Smooth muscle cell of the brain vasculature (primary cell): ENCODE data around the gene DPEP3.

Experiments
- DNase-seq: peaks from one replicate; pipeline ENCODE4 v3.0.0-alpha.2; 2012; ENCODE audit warnings: low read depth, low spot score

Gene DPEP3

DNA sequence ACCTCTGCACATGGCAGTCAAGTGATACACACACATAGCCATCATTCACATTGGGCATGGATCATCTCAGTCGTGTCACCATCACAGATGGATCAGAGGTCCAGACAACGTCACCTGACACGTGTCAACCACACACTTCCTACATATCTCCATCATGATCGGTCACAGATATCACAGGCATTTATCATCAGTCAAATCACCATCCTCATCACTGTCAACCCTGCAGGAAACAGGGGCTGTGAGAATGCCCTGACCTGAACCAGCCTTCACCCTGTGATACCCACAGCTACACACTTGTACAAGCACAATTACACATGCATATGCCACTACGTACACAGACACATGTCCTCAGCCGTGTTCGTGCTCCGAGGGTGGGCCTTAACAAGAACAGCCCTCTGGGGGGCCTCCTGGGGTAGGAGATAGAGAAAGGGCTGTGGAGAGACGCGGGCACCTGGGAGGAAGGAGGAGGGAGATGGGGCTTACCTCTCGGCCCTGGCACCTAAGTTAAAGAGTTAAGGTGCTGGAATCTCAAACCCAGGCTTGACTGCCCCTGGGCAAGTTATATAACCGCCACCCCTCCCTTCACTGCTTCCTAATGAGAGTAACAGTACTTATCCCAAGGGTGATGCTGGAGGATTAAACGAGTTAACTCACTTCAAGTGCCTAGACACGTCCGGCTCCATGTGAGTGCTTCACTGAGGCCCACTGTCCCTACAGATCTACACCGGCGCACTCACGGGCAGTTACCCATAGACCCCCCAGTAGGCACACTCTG is 12.9 kb downstream of the DPEP3 start:
- DNase-seq, result no peak

- no peak for DNase-seq
Measured at GRCh38 chr16:67966549-67967182, 13.6 kb downstream of the DPEP3 start.

- no peak for DNase-seq
Measured at GRCh38 chr16:67965668-67966548, 14.4 kb downstream of the DPEP3 start.

DNA sequence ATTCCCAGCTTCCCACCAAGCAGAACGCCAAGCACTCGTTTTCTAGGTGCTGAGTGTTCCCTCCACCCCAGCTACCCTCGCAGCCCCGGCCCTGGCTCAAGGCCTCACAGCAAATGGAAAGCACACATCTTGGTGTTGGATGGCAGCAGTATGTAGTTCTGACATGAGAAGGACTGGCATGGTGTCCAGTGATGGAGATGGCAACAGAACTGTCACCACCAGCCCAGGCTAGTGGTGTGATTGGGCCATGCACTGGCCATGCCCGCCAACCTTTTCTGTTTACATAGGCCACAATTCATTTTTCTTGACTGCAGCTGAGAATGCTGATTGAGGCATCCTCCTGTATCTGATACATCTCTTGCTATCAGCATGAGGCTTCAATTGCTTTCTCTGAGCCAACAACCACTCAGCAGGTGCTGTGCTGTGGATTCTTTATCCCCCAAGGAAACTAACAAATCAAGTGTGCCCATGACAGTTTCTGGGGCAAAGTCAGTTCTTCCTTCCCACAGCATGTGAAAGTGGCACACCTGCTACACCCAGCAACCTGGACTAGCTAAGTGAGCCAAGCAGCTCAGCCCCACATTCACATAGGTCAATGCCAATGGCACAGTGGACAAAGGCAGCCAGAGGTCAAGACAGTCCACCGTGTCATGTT is 15.7 kb downstream of the DPEP3 start:
- DNase-seq, result no peak

DNA sequence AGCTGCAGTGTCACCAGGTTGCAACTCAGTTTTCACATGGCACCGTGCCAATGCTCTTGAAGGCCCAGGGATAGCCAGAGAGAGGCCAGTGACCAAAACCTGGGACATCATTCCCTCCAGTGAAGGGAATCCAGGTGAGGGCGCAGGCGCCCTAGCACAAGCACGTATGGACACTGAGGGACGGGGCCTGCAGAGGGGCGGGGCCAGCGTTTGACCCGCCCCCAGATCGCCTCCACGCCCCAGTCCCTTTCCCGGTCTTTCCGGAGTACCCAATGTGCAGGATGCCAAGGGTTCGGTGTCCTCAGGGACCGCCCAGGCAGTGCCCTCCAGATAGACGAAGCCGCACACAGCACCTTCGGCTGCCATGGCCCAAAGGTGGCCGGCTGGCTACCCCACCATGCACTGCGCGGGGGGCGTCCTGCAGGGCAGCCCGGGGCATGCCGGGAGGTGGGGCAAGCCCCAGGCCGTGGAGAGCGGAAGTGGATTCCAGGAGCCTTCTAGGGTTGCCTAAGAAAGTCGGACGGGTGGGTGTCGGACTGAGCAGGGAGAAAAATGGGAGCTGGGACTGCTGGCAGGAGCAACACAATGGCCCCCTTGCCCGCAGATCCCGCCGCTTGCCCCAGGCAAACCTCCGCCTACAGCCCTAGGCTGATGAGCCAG is 16.5 kb downstream of the DPEP3 start:
- DNase-seq, result no peak

DNA sequence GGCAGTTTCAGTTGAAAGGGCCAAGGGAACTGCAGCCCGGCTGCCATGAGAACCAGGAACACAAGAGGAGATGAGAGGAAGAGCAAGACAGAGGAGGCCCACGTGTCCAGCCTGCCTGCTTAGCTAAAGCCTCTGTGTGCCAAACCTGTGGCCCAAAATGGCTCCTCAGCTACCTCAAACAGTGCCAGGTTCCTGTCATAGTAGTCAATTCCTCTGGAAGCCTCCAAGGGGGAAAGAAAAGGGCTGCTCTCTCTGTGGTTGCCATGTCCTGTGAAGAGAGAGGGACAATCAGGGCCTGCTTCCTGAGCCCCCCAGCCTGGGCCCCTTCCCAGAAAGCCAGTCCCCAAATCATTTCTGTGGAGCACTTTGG is 17.0 kb downstream of the DPEP3 start:
- no peak for DNase-seq

- DNase-seq, result no peak
Measured at GRCh38 chr16:67962135-67962534, 18.2 kb downstream of the DPEP3 start.

GRCh38 chr16:67961551-67961957 is 18.7 kb downstream of the DPEP3 start:
- no peak for DNase-seq

- no peak for DNase-seq
Measured at GRCh38 chr16:67959536-67960329, 20.6 kb downstream of the DPEP3 start.

- no peak for DNase-seq
Measured at GRCh38 chr16:67957622-67958021, 22.7 kb downstream of the DPEP3 start.

DNA sequence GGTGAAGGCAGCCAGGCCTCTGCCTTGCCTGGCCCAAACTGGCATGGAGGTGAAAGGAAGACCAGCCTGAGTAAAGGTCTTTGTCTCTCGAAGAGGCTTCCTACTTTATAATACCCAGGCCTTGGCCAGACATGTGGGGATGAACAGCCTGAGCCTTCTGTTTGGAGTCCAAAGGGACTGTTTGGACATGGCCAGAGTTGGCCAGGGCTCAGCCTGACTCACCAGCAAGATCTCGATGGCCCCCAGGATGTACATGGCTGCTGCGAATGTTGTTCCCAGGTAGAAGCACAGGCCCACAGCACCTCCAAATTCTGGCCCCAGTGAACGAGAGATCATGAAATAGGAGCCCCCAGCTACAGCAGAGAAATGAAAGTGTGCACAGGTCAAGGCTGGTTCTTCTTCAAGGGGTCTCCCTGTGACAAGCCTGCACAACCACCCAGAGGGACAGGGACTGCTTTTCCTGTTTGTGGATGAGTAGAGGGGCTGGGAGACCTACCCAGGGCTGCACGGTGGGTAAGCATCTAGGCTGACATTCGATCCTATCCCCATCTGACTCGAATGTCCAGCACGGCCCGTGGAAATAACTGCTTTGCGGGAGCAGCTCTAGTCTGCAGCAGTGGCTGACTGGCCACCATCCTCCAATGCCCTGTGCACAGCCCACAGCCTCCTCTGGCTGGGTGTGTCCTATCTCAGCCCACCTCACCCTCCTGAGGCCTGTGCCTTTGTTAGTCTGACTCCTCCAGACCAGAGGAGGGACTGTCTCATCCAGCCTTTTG is 25.7 kb downstream of the DPEP3 start:
- no peak for DNase-seq

DNA sequence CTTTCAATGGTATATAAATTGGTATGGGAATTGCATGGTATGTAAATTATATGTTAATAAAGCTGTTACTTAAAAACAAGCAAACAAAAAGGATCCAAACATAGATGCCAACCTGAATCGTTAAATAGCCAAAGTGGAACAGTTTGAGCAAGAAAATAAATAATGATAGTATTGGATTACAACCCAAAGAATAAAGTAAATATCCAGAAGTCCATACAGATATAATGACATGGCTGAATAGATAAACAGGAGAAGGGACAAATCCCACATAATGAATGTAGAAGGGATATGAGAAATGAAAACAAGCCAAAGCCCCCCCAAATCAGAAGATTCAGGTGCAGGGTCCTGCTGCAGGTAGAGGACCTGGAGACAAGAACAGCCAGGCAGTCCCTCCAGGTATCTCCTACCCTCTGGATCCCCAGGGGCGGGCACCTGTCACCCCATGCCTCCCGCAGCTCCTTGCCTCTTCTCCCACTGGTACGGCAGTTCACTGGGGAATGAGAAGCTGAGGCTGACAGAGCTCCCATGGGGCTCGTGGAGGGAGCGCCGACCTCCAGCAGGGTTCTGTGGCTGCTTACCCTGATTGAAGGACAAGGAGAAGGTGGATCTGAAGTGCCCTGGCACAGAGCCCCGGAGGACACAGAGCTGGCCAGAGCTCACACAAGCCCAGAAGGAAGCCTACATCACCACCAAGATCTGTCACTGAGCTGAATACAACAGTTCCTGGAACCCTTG is 26.5 kb downstream of the DPEP3 start:
- no peak for DNase-seq

GRCh38 chr16:67951485-67951884 is 28.8 kb downstream of the DPEP3 start:
- no peak for DNase-seq

GRCh38 chr16:67950335-67950843 is 29.9 kb downstream of the DPEP3 start:
- no peak for DNase-seq

DNA sequence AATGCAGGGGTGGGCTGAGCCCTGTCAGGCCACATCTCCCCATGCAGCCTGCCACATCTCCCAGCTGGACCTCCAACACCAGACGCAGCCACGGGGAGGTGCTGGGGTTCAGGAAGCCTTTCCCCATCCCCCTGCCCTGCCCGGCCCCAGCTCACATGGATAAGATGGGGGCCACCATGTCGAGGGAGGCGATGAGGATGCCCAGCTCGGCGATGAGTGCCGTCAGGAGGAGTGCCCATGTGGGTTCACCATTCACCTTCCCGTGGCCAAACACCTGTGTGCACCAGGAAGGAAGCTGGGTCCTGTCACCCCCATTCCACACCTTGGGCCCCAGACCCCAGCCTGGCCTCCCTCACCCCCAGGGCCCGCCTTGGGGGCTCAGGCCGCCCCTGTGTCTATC is 30.7 kb downstream of the DPEP3 start:
- DNase-seq, result no peak

GRCh38 chr16:67948015-67948414 is 32.3 kb downstream of the DPEP3 start:
- DNase-seq, result no peak

DNA sequence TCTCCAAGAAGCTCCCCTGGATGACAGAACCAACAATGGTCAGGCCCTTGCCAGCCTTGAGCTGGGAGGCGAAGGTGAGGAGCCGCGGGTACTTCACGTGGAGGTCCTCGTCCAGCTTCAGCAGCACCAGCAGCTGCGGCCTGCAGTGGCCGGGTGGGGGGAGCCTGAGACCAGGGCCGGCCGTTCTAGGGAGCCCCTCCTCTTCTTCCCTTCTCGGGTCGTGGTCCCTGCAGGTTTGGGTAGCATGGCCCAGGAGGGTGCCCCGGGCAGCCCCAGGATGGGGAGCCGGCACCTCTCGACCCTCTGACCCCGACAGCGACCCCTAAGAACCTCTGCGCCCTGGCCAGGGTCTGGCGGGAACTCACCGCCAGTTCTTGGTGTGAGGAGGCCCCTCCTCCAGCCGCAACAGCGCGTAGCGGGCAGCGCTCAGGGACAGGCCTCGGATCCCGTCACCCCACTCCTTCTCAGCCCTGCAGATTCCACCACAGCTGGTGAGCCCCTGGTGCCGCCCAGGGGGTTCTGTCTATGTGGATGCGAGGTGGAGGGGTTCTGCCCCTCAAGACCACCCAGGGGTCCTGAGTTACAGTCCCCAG is 33.2 kb downstream of the DPEP3 start:
- no peak for DNase-seq

- no peak for DNase-seq
Measured at GRCh38 chr16:67946128-67946569, 34.1 kb downstream of the DPEP3 start.
